Erythroblast (primary cell): ENCODE data around the gene CLCNKB.

Experiments
- GATA1 ChIP-seq: IDR thresholded peaks from 2 replicates; pipeline ENCODE4 v1.6.1; 2011; ENCODE audit warnings: low read depth, mild to moderate bottlenecking, control low read depth, low read length, moderate library complexity
- POLR2A ChIP-seq: IDR thresholded peaks from 2 replicates; pipeline ENCODE4 v1.6.1; 2011; ENCODE audit warnings: mild to moderate bottlenecking, low read length

DNA sequence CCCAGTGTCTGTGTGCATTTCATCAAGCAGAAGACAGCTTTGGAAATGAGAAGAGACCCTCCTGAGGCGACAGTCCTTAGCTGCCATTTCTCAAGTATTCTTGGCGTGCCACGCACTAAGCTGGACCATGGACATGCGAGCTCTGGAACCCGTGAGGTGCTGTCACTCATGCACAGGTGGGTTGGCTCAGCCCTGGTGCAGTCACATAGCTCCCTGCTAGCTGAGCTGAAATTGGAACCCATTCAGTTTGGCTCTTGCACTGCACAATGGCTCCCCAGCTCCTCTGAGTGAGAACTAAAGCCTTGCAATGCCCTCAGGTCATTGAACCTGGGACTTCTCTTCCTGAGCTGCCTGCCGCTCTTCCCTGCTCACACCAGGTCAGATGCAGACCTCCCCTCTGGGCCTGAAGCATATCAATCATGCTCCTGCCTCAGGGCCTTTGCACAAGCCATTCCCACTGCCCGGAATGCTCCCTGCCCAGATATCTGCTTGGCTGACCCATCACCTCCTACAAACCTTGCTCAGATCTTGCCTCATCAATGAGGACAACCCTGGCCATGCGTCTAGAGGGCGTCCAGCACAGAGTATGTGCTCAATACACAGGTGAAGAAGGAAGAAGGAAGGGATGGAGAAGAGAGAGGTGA lies 45.8 kb upstream of the CLCNKB start:
- TF ChIP-seq POLR2A (no peak), GATA1 (no peak)
